ENCODE data around the gene PHF10.
"Not testable (repeated sequence)": the region's sequence is repeated elsewhere in the genome, so short reads cannot be mapped to it uniquely, and the experiment has no call there.

The PHF10 gene
- long read RNA-seq, full-length matches to known transcripts: 2 of 11 reads
- long read RNA-seq, partial matches to known transcripts: 2 of 11 reads
- long read RNA-seq, other reads (novel, unspliced or antisense): 7 of 11 reads

DNA sequence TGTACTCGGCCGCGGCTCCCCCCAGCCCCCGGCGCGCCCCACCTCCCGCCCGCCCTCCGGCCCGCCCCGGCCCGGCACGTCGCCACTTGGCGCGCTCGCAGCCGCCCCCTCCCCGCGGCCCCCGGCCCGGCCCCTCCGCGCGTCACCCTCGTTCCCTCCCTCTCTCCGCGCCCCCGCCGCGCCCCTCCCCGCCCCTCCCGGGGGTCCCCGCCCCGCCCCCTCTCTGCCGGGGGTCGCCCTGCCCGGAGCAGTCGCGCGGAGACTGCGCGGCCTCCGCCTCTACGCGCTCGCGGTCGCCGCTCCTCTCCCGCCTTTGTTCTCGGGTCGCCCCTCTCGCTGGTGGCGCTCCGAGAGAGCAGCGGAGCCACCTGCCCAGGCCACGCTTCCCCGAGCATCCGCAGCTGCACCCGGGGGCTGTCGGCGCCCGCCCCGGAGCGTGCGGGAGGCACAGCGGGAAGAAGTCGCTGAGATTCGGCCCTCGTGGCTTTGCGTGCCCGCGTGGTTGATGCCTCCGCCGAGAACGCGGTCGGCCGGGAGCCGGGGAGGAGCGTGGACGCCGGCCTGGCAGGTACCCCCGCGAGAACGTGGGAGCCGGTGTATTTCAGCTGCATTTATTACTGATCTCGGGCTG is at the start of gene PHF10:
Gene PHF10 (minus strand): TSS at position 7 of the 631 bp plus-strand sequence. CDS start 569 bp downstream, outside the sequence.
- peak within 1 kb of the TSS; percentile 81 for H3K27ac ChIP-seq (replicated peaks)
- peak; percentile 43 to 44 for DNase-seq (ENCODE audit: low read depth in 1 of 2, low spot score in 1 of 2)

GRCh38 chr6:169766921-169767736 is 42.8 kb upstream of the PHF10 start:
- TF ChIP-seq, protein P1, sequence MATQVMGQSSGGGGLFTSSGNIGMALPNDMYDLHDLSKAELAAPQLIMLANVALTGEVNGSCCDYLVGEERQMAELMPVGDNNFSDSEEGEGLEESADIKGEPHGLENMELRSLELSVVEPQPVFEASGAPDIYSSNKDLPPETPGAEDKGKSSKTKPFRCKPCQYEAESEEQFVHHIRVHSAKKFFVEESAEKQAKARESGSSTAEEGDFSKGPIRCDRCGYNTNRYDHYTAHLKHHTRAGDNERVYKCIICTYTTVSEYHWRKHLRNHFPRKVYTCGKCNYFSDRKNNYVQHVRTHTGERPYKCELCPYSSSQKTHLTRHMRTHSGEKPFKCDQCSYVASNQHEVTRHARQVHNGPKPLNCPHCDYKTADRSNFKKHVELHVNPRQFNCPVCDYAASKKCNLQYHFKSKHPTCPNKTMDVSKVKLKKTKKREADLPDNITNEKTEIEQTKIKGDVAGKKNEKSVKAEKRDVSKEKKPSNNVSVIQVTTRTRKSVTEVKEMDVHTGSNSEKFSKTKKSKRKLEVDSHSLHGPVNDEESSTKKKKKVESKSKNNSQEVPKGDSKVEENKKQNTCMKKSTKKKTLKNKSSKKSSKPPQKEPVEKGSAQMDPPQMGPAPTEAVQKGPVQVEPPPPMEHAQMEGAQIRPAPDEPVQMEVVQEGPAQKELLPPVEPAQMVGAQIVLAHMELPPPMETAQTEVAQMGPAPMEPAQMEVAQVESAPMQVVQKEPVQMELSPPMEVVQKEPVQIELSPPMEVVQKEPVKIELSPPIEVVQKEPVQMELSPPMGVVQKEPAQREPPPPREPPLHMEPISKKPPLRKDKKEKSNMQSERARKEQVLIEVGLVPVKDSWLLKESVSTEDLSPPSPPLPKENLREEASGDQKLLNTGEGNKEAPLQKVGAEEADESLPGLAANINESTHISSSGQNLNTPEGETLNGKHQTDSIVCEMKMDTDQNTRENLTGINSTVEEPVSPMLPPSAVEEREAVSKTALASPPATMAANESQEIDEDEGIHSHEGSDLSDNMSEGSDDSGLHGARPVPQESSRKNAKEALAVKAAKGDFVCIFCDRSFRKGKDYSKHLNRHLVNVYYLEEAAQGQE (IDR thresholded peaks at IDR 0.05; ENCODE audit: insufficient replicate concordance, low read depth): no peak
- Histone ChIP-seq H3K4me3 (replicated peaks; ENCODE audit: insufficient read depth, low read length) (no peak overlapping the region), H3K27ac (replicated peaks) (no peak overlapping the region), H3K27me3 (ENCODE audit: insufficient read depth, poor library complexity, severe bottlenecking) (no peaks in the 10 kb centered on the region)
- no peak for DNase-seq (ENCODE audit: low read depth in 1 of 2, low spot score in 1 of 2)

More for the DNA sequence above, at the start of gene PHF10:
- Histone ChIP-seq H3K27me3 (ENCODE audit: insufficient read depth, poor library complexity, severe bottlenecking) (no peaks in the 10 kb centered on the region), H3K4me3 (replicated peaks; ENCODE audit: insufficient read depth, low read length) (peak within 1 kb of the TSS; percentile 70)
- TF ChIP-seq POLR2AphosphoS5 (IDR thresholded peaks at IDR 0.05; ENCODE audit: low read depth) (peak; percentile 66), SPI1 (IDR thresholded peaks at IDR 0.05; ENCODE audit: borderline replicate concordance, low read depth) (no peak), GABPA (IDR thresholded peaks at IDR 0.05; ENCODE audit: low read depth) (no peak)
- TF ChIP-seq, protein P1 (IDR thresholded peaks at IDR 0.05; ENCODE audit: insufficient replicate concordance, low read depth): peak; percentile 34
- TF ChIP-seq, protein P2, sequence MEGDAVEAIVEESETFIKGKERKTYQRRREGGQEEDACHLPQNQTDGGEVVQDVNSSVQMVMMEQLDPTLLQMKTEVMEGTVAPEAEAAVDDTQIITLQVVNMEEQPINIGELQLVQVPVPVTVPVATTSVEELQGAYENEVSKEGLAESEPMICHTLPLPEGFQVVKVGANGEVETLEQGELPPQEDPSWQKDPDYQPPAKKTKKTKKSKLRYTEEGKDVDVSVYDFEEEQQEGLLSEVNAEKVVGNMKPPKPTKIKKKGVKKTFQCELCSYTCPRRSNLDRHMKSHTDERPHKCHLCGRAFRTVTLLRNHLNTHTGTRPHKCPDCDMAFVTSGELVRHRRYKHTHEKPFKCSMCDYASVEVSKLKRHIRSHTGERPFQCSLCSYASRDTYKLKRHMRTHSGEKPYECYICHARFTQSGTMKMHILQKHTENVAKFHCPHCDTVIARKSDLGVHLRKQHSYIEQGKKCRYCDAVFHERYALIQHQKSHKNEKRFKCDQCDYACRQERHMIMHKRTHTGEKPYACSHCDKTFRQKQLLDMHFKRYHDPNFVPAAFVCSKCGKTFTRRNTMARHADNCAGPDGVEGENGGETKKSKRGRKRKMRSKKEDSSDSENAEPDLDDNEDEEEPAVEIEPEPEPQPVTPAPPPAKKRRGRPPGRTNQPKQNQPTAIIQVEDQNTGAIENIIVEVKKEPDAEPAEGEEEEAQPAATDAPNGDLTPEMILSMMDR (IDR thresholded peaks at IDR 0.05; ENCODE audit: insufficient read depth, low read length): no peak

DNA sequence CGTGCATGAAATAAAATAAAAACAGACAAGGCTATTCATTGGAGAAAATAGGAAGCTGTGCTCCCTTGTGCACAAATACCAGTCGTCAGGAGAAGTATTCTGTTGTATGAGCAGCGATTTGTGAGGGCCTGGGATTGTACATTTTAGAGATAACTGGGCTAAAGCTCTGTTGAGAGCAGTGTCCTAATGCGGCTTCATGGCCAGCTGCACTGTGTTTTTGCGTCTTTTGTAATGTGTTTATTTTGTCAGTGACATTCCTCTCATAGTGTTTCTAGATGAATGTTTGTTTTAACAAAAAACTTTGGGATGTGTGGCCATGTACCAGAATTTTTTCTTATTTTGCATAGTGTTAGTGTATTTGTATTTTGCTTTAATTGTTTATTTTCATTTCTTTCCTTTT is 41.9 kb upstream of the PHF10 start:
- Histone ChIP-seq H3K4me3 (replicated peaks; ENCODE audit: insufficient read depth, low read length) (no peak overlapping the region), H3K27ac (replicated peaks) (no peak overlapping the region), H3K27me3 (ENCODE audit: insufficient read depth, poor library complexity, severe bottlenecking) (no peaks in the 10 kb centered on the region)
- TF ChIP-seq SPI1 (IDR thresholded peaks at IDR 0.05; ENCODE audit: borderline replicate concordance, low read depth) (no peak), GABPA (IDR thresholded peaks at IDR 0.05; ENCODE audit: low read depth) (no peak), POLR2AphosphoS5 (IDR thresholded peaks at IDR 0.05; ENCODE audit: low read depth) (no peak)
- TF ChIP-seq, protein P1 (IDR thresholded peaks at IDR 0.05; ENCODE audit: insufficient replicate concordance, low read depth): no peak
- TF ChIP-seq, protein P2 (IDR thresholded peaks at IDR 0.05; ENCODE audit: insufficient read depth, low read length): no peak
- no peak for DNase-seq (ENCODE audit: low read depth in 1 of 2, low spot score in 1 of 2)

- DNase-seq (ENCODE audit: low read depth in 1 of 2, low spot score in 1 of 2): peak; percentile 22 to 58
- not testable (repeated sequence) for H3K4me3 ChIP-seq (replicated peaks; ENCODE audit: insufficient read depth, low read length); H3K27ac ChIP-seq (replicated peaks); H3K27me3 ChIP-seq (ENCODE audit: insufficient read depth, poor library complexity, severe bottlenecking)
These were observed 41.5 kb upstream of the PHF10 start for GRCh38 chr6:169765789-169766188.

All from HL-60 (cell line).